Osteoblast (primary cell): ENCODE results near the gene CAMTA1. TPM values are rescaled to one million over a fixed set of nuclear protein-coding genes. Genes with fewer than 3 reads are reported as not detected.
A peak's percentile ranks its signal among the peaks of the same experiment; 100 is the strongest.

Experiments used
- DNase-seq: peaks from one replicate; pipeline ENCODE4 v3.0.0; 2011; ENCODE audit warnings: low spot score, mixed read lengths; ENCODE audit not compliant: insufficient read length; ENCODE audit errors: missing footprints
- H2AFZ ChIP-seq: 2 replicates; pipeline ENCODE4 v1.6.0; 2011; ENCODE audit warnings: mild to moderate bottlenecking, low read length
- H3K27ac ChIP-seq: 2 replicates; pipeline ENCODE4 v1.5.1; 2011; ENCODE audit warnings: mild to moderate bottlenecking, low read depth, low read length, moderate library complexity
- H3K27me3 ChIP-seq: 2 replicates; pipeline ENCODE4 v1.6.0; 2012; ENCODE audit warnings: mild to moderate bottlenecking, control low read depth, inconsistent platforms, low read length, moderate library complexity; ENCODE audit not compliant: insufficient read depth
- H3K36me3 ChIP-seq: 2 replicates; pipeline ENCODE4 v1.5.1; 2011; ENCODE audit warnings: mild to moderate bottlenecking, low read length, control low read depth, moderate library complexity; ENCODE audit not compliant: insufficient read depth
- H3K4me1 ChIP-seq: 2 replicates; pipeline ENCODE4 v1.5.1; 2011; ENCODE audit warnings: mild to moderate bottlenecking, low read length, control low read depth, moderate library complexity; ENCODE audit not compliant: insufficient read depth
- H3K4me2 ChIP-seq: 2 replicates; pipeline ENCODE4 v1.6.0; 2011; ENCODE audit warnings: mild to moderate bottlenecking, low read length; ENCODE audit not compliant: insufficient read depth
- H3K4me3 ChIP-seq: fragments of 200-600 bp; sonication (generic); 3 replicates; pipeline ENCODE4 v1.5.1; 2012; ENCODE audit warnings: mild to moderate bottlenecking, low read length, inconsistent platforms; ENCODE audit not compliant: insufficient read depth
- H3K79me2 ChIP-seq: 2 replicates; pipeline ENCODE4 v1.6.0; 2012; ENCODE audit warnings: mild to moderate bottlenecking, low read length, control low read depth, inconsistent platforms; ENCODE audit not compliant: insufficient read depth
- H3K9me3 ChIP-seq: 2 replicates; pipeline ENCODE4 v1.5.1; 2011; ENCODE audit warnings: low read depth, low read length, control low read depth
- H4K20me1 ChIP-seq: 2 replicates; pipeline ENCODE4 v1.6.0; 2012; ENCODE audit warnings: mild to moderate bottlenecking, low read length, control low read depth; ENCODE audit not compliant: insufficient read depth
- total RNA-seq: library from RNA; depleted of rRNA; stranded (reverse); fragments of >200 nt; gene quantifications from 2 replicates; pipeline ENCODE4 v1.2.3, GENCODE V29; 2012
- TF ChIP-seq, protein P1 (sequence below): IDR thresholded peaks from 2 replicates; pipeline ENCODE4 v1.5.1; 2011; ENCODE audit warnings: mild to moderate bottlenecking, low read depth, low read length, moderate library complexity; ENCODE audit errors: extremely low read depth

Gene CAMTA1
- total RNA-seq, 1 donor, result 47.4 TPM

- Histone ChIP-seq H2AFZ (no peak overlapping the region), H3K4me3 (no peak overlapping the region), H3K27me3 (peaks cover 12% of the 10 kb centered on the region), H3K27ac (no peak overlapping the region), H4K20me1 (no peaks in the 10 kb centered on the region), H3K4me2 (peak overlapping the region; percentile 19), H3K4me1 (peaks cover 11% of the 10 kb centered on the region), H3K36me3 (no peaks in the 10 kb centered on the region), H3K9me3 (no peaks in the 10 kb centered on the region), H3K79me2 (no peaks in the 10 kb centered on the region)
- peak; percentile 87 for DNase-seq
- TF ChIP-seq, protein P1, sequence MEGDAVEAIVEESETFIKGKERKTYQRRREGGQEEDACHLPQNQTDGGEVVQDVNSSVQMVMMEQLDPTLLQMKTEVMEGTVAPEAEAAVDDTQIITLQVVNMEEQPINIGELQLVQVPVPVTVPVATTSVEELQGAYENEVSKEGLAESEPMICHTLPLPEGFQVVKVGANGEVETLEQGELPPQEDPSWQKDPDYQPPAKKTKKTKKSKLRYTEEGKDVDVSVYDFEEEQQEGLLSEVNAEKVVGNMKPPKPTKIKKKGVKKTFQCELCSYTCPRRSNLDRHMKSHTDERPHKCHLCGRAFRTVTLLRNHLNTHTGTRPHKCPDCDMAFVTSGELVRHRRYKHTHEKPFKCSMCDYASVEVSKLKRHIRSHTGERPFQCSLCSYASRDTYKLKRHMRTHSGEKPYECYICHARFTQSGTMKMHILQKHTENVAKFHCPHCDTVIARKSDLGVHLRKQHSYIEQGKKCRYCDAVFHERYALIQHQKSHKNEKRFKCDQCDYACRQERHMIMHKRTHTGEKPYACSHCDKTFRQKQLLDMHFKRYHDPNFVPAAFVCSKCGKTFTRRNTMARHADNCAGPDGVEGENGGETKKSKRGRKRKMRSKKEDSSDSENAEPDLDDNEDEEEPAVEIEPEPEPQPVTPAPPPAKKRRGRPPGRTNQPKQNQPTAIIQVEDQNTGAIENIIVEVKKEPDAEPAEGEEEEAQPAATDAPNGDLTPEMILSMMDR, result no peak
Measured at GRCh38 chr1:6969106-6969505, 183.9 kb downstream of the CAMTA1 start.

- Histone ChIP-seq H3K79me2 (no peaks in the 10 kb centered on the region), H3K4me1 (peaks cover 11% of the 10 kb centered on the region), H3K9me3 (no peaks in the 10 kb centered on the region), H3K27me3 (peaks cover 12% of the 10 kb centered on the region), H3K27ac (no peak overlapping the region), H3K4me2 (no peak overlapping the region), H4K20me1 (no peaks in the 10 kb centered on the region), H3K36me3 (no peaks in the 10 kb centered on the region), H2AFZ (no peak overlapping the region), H3K4me3 (no peak overlapping the region)
- peak; percentile 65 for DNase-seq
- TF ChIP-seq, protein P1, result no peak
Measured at GRCh38 chr1:6969762-6970161, 184.5 kb downstream of the CAMTA1 start.

- peak; percentile 31 for DNase-seq
- peaks cover 8% of the 10 kb centered on the region for H3K27me3 ChIP-seq
- H3K4me2 ChIP-seq, result no peak overlapping the region
- no peaks in the 10 kb centered on the region for H3K36me3 ChIP-seq
- no peak overlapping the region for H3K4me3 ChIP-seq
- H3K9me3 ChIP-seq, result no peaks in the 10 kb centered on the region
- no peak overlapping the region for H3K27ac ChIP-seq
- TF ChIP-seq, protein P1, result no peak
- H4K20me1 ChIP-seq, result no peaks in the 10 kb centered on the region
- H2AFZ ChIP-seq, result no peak overlapping the region
- peaks cover 11% of the 10 kb centered on the region for H3K4me1 ChIP-seq
- no peaks in the 10 kb centered on the region for H3K79me2 ChIP-seq
Measured at GRCh38 chr1:6970221-6970620, 185.0 kb downstream of the CAMTA1 start.

- no peaks in the 10 kb centered on the region for H4K20me1 ChIP-seq
- H3K9me3 ChIP-seq, result no peaks in the 10 kb centered on the region
- no peak overlapping the region for H3K27ac ChIP-seq
- no peaks in the 10 kb centered on the region for H3K79me2 ChIP-seq
- H3K36me3 ChIP-seq, result no peaks in the 10 kb centered on the region
- no peak overlapping the region for H3K4me2 ChIP-seq
- no peak overlapping the region for H3K4me3 ChIP-seq
- peaks cover 6% of the 10 kb centered on the region for H3K27me3 ChIP-seq
- H2AFZ ChIP-seq, result no peak overlapping the region
- DNase-seq, result peak; percentile 80
- TF ChIP-seq, protein P1, result no peak
- peaks cover 11% of the 10 kb centered on the region for H3K4me1 ChIP-seq
Measured at GRCh38 chr1:6971048-6971447, 185.8 kb downstream of the CAMTA1 start.
